HG03025 (cell line): ENCODE results near the gene OR1F1.
"Not testable (repeated sequence)": the region's sequence is repeated elsewhere in the genome, so short reads cannot be mapped to it uniquely, and the experiment has no call there.

Source experiments
- ATAC-seq: cut with Tn5 transposase; IDR thresholded peaks from one replicate; pipeline ENCODE4 v1.9.1; 2021; ENCODE audit warnings: mild to moderate bottlenecking, moderate library complexity; ENCODE audit not compliant: unreplicated experiment, low FRiP score

Gene OR1F1

GRCh38 chr16:3187798-3188674 lies at the start of gene OR1F1:
Gene OR1F1 (plus strand): TSS chr16:3188204.
- ATAC-seq = no peak

GRCh38 chr16:3138342-3138741 lies 49.7 kb upstream of the OR1F1 start:
- no peak for ATAC-seq

- no peak for ATAC-seq
Measured at GRCh38 chr16:3138823-3139426, 49.1 kb upstream of the OR1F1 start.

GRCh38 chr16:3139561-3139960 lies 48.4 kb upstream of the OR1F1 start:
- not testable (repeated sequence) for ATAC-seq

- no peak for ATAC-seq
Measured at GRCh38 chr16:3140603-3141427, 47.2 kb upstream of the OR1F1 start.

GRCh38 chr16:3141781-3142311 lies 46.2 kb upstream of the OR1F1 start:
- no peak for ATAC-seq

GRCh38 chr16:3142327-3142726 lies 45.7 kb upstream of the OR1F1 start:
- no peak for ATAC-seq

- ATAC-seq = no peak
Measured at GRCh38 chr16:3142770-3143169, 45.2 kb upstream of the OR1F1 start.

- ATAC-seq = no peak
Measured at GRCh38 chr16:3143189-3143588, 44.8 kb upstream of the OR1F1 start.

- ATAC-seq = no peak
Measured at GRCh38 chr16:3143598-3144320, 44.2 kb upstream of the OR1F1 start.

GRCh38 chr16:3144321-3144983 lies 43.6 kb upstream of the OR1F1 start:
- ATAC-seq = no peak

- ATAC-seq = no peak
Measured at GRCh38 chr16:3145151-3145550, 42.9 kb upstream of the OR1F1 start.

- no peak for ATAC-seq
Measured at GRCh38 chr16:3145660-3146059, 42.3 kb upstream of the OR1F1 start.

- ATAC-seq = no peak
Measured at GRCh38 chr16:3147046-3147756, 40.8 kb upstream of the OR1F1 start.

GRCh38 chr16:3147757-3148104 lies 40.3 kb upstream of the OR1F1 start:
- no peak for ATAC-seq

- no peak for ATAC-seq
Measured at GRCh38 chr16:3148256-3149192, 39.5 kb upstream of the OR1F1 start.

- ATAC-seq = no peak
Measured at GRCh38 chr16:3149193-3149530, 38.8 kb upstream of the OR1F1 start.

GRCh38 chr16:3149630-3150345 lies 38.2 kb upstream of the OR1F1 start:
- ATAC-seq = peak; percentile 8
